ENCODE measurements around the gene GSTM5. TPM values are rescaled to one million over a fixed set of nuclear protein-coding genes. Genes with fewer than 3 reads are reported as not detected.
"Not testable (repeated sequence)": the region's sequence is repeated elsewhere in the genome, so short reads cannot be mapped to it uniquely, and the experiment has no call there.

The GSTM5 gene
- polyA plus RNA-seq, 12 donors, result 10.2 to 32.5 (median 24.9) TPM; not detected in 1

DNA sequence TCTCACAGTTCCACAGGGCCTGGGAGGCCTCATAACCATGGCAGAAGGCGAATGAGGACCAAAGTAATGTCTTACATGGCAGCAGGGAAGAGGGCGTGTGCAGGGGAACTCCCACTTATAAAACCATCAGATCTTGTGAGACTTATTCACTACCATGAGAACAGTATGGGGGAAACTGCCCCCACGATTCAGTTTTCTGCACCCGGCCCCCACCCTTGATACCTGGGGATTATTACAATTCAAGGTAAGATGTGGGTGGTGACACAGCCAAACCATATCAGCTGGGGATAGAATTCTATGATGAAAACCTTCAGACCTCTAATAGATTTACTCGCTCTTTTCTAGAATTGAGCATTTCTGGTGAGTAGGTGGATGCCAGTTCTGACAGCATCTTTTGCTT, 17.7 kb upstream of the GSTM5 start:
- DNase-seq, result not testable (repeated sequence)

DNA sequence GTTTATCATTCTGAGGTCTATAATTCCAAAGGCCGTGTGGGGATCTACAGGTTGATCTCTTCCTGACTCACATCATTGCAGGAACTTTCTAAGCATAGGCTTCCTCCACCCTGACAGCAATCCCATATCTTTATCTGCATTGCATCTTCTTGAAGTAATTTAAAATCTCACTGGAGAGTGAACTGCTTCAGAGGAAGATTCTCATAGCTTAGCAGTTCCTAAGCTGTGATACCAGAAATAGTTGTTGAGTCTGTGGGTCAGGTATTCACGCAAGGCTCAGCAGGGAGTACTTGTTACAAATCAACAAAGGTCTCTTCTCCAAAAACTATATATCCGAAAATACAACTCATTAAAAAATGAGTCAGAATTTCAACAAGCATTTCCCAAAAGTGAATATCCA, 16.9 kb upstream of the GSTM5 start:
- not testable (repeated sequence) for DNase-seq

DNA sequence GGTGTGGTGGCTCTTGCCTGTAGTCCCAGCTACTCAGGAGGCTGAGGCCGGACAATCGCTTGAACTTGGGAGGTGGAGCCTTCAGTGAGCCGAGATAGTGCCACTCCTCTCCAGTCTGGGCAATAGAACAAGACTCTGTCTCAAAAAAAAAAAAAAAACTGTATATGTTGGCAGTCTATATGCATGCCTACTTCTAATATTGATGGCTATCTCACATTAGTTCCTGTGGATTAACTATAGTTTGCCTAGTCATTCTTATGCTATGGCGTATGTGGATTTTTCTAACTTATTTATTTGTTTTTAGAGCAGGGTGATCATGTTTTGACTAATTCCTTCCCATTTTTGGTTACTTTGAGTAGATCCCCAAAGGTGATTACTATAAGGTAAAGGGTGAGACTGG, 15.0 kb upstream of the GSTM5 start:
- DNase-seq, result no peak

DNA sequence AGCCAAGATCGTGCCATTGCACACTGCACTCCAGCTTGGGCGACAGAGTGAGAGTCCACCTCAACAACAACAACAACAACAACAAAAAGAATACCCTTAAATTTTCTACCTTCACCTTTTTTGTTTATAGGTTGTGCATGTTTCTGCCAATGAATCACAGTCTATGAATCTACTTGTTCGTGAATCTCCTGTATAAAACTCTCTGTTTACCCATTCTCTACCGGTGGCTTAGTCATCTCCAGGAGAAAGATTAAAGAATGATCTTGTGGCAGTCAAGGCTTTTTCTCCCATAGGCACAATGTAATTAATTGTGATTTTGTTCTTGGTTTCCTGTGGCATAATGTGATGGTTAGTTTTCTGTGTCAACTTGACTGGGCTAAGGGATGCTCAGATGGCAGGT, 14.2 kb upstream of the GSTM5 start:
- not testable (repeated sequence) for DNase-seq

DNA sequence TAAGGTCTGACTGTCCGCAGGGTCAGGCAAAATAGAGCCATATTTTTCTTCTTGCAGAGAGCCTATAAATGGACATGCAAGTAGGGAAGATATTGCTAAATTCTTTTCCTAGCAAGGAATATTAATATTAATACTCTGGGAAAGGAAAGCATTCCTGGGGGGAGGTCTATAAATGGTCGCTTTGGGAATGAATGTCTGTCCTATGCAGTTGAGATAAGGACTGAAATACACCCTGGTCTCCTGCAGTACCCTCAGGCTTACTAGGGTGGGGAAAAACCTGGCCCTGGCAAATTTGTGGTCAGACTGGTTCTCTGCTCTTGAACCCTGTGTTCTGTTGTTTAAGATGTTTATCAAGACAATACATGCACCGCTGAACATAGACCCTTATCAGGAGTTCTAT, 9.1 kb upstream of the GSTM5 start:
- DNase-seq, result not testable (repeated sequence)

DNA sequence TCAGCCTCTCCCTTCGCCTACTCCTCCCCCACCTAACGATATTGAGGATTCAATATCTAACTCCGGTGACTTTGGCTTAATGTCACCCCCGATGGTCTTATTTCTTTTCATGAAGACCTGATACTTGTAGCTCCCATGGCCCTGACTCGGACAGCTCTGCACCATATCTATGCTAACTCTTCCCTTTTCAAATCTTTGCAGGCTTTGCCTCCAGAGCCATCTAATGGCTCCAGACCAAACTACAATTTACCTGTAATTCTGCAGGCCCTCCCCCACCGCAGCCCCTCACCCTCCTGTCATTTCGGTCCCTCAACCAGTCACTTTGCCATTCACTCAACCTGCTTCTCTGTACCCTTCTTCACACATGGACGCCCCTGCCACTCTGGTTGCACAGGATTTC, 7.9 kb upstream of the GSTM5 start:
- no peak for DNase-seq

DNA sequence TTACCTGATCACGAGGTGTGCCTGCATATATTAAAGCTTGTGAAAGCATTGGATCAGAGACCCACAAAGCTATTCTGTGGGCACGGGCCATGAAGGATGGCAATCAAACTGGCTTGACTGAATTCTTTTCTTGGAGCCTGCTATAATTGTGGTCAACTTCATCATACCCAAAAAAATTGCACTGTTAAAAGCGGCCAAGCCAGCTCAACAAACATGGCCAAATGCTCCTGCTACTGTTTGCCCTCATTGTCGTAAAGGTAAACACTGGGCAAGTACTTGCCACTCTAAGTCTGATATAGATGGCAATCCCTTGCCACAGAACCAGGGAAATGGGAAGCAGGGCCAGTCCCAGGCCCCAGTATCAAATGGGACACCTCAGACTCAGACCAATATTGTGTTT, 6.6 kb upstream of the GSTM5 start:
- DNase-seq, result no peak

DNA sequence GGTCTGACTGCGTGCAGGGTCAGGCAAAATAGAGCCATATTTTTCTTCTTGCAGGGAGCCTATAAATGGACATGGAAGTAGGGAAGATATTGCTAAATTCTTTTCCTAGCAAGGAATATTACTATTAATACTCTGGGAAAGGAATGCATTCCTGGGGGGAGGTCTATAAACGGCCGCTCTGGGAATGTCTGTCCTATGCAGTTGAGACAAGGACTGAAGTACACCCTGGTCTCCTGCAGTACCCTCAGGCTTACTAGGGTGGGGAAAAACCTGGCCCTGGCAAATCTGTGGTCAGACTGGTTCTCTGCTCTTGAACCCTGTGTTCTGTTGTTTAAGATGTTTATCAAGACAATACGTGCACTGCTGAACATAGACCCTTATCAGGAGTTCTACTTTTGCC, 3.1 kb upstream of the GSTM5 start:
- not testable (repeated sequence) for DNase-seq

DNA sequence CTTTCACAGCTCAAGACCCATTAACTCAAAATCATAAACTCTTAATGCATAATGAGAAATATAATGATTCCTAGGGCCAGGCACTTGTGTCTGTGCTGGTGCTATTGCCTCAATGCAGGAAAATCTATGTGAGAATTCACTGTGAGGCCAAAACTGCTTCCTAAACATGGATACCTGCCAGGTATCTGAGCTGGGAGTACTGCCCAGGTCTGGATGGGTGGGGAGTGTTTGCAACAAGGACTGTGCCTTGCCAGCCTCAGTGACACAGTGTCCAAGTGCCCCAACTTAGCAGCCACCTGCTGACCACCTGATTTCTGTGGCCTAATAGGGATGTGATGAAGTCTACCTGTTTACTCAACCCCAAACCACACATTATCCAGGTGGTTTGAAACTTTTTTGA, 2.2 kb upstream of the GSTM5 start:
- not testable (repeated sequence) for DNase-seq

DNA sequence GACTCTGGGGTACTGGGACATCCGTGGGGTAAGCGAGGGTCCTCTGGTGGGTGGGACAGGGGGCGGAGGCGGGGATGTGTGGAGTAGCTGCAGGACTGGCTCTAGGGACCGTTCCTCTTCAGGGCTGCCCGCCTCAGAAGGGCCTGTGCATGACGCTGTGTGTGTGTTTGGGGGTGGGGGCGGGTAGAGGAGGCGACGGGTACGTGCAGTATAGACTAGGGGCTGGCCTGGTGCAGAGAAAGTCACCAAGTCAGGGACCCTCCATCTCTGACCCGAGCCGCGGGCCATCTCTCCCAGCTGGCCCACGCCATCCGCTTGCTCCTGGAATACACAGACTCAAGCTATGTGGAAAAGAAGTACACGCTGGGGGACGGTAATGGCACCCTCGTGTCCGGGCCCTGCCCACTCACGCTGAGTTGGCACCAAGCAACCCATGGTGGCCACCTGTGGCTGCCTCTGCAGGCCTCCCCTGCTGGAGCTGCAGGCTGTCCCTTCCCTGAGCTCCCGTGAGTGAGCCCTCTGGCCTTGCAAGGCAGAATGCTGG, 342 bp downstream of the GSTM5 start:
- DNase-seq, result no peak

DNA sequence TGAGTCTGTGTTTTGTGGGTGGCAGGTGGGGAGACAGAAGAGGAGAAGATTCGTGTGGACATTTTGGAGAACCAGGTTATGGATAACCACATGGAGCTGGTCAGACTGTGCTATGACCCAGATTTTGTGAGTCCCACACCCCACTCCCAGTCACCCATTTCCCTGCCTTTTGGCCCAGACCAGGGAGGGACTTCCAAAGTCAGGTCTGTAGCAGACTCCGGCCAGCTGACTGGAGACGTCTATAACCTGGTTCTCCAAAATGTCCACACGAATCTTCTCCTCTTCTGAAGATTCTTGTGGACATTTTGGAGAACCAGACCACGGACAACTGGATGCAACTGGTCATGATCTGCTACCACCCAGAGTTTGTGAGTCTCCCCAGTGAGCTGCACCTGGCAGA, 1.6 kb downstream of the GSTM5 start:
- no peak for DNase-seq

DNA sequence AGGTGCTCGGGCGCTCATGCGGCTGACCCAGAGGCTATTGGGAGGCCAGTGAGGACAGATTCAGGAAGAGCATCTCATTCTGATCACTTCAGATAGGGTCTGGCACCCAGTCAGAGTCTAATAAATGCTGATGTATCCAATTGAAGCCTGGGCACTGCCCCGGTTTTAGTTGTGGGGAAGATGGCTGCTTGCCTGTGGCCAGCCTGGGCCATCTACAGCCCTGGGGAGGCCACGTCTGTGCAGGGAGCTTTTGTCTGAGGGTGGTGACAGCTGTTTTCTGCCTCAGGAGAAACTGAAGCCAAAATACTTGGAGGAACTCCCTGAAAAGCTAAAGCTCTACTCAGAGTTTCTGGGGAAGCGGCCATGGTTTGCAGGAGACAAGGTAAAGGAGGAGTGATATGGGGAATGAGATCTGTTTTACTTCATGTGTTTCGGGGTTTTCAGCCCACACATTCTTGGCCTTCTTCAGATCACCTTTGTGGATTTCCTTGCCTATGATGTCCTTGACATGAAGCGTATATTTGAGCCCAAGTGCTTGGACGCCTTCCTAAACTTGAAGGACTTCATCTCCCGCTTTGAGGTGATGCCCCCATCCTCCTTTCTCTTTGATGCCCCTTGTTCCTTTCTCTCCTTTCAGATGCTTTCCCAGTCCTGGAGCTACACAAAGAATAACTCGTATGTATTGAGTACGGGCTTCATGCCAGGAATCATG, 2.8 kb downstream of the GSTM5 start:
- DNase-seq, result no peak

DNA sequence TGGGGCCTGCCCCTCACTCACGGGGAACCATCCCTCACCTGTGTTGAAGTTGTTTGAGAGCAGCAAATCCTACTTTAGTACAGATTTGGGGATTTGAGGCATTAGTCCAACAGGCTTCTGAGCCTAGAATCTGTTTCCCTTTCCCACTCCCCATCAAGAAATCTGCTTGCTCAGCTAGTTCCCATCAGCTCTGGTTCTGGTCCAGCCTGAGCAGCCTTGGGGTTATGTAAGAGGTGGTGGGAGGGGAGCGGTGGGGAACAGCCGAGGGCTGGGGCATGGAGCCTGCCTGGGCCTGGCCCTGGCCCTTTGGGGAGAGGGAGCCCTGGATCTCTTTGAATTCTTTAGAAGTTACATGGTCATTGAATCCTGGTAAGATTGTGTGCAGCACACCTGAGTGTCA, 4.1 kb downstream of the GSTM5 start:
- DNase-seq, result no peak

DNA sequence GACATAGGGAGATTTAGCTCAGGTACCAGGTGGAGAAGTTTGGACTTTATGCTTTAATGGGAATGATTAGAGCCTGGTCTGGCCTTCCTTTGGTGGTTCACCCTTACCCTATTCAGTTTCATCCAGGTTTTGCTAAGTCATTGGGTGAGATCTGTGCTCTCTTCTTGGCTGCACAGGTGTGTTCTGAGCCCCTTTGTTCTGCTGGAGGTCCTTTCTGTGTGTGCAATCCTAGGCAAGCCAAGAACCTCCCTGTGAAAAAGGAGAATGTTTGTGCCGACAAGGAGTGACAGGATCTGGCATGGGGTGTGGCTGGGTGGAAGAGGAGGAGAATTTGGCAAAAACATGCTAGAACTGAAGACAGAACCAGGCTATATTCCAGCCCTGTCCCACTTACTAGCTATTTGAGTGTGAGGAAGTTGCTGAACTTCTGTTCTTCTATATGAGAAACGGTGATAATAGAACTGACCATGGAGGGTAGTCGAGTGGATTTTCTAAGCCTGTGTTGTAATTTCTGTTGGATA, 4.6 kb downstream of the GSTM5 start:
- DNase-seq, result no peak

DNA sequence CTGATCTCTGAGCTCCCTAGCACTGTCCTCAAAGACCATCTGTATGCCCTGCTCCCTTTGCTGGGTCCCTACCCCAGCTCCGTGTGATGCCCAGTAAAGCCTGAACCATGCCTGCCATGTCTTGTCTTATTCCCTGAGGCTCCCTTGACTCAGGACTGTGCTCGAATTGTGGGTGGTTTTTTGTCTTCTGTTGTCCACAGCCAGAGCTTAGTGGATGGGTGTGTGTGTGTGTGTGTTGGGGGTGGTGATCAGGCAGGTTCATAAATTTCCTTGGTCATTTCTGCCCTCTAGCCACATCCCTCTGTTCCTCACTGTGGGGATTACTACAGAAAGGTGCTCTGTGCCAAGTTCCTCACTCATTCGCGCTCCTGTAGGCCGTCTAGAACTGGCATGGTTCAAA, 5.7 kb downstream of the GSTM5 start:
- DNase-seq, result no peak

DNA sequence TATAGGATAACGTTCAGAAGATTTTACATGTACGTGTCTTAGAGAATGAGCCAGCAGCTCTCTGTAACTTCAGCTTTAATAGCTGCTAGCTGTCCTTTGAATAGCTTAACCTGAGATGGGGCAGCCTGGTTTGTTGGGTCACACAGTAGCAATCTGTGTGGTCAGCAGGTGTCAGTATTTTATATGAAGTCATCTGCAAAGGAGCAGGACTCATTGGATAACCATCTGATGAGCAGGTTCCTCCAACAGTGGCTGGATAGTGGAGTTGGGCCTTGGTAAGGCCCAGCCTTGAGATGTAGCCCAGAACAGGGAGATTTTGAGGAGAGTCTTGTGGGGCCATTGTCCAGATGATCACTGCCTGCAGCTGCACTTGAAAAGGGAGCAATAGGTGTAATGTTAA, 6.4 kb downstream of the GSTM5 start:
- DNase-seq, result no peak

DNA sequence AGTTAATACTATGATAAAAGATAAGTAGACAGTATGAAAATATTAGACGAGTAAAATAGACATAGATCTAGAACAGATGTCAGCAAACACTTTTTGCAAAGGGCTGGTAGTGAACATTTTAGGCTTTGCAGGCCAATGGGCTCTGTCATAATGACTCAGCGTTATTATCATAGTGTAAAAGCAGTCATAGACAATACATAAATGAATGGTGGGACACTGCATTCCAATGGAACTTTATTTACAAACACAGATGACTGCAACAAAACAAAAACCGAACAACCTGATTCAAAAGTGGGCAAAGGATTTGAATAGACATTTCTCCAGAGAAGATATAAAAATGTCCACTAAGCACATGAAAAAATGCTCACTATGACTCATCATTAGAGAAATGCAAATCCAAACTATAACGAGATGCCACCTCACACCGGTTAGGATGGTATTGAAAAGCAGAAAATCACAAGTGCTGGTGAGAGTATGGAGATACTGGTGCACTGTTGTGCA, 7.3 kb downstream of the GSTM5 start:
- no peak for DNase-seq

DNA sequence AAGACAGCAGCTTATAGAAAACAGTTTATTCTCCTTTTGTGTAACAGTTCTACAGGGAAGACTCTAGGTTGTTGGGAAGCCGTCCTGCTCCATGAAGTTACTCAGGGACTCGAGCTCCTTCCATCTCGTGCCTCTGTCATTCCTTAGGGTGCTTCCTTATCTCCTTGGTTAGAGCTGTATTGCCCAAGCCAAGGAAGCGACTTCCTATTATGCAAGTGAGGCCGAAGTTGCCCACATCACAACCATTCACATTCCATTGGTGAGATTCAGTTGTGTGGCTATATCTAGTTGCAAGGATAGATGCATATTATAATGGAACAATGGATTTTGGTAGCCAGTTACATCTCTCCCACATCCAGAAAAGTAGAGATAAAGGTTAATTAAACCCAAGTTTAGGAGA, 9.0 kb downstream of the GSTM5 start:
- DNase-seq, result no peak

DNA sequence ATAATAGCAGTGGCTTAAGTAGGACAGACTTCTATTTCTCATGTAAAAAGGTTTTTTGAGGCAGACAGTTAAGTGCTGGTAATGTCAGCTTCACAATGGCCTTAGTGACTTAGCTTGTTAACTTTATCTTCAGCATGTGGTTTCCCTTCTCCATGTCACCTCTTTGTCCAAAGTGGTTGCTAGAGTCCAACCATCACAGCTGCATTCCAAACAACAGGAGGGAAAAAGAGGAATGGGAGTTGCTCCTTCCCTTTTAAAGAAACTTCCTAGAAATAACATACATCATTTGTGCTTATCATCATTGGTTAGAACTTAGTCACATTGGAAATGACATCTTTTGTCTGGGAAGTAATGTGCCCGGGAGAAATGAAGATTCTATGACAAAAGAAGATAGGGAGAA, 9.9 kb downstream of the GSTM5 start:
- DNase-seq, result no peak

DNA sequence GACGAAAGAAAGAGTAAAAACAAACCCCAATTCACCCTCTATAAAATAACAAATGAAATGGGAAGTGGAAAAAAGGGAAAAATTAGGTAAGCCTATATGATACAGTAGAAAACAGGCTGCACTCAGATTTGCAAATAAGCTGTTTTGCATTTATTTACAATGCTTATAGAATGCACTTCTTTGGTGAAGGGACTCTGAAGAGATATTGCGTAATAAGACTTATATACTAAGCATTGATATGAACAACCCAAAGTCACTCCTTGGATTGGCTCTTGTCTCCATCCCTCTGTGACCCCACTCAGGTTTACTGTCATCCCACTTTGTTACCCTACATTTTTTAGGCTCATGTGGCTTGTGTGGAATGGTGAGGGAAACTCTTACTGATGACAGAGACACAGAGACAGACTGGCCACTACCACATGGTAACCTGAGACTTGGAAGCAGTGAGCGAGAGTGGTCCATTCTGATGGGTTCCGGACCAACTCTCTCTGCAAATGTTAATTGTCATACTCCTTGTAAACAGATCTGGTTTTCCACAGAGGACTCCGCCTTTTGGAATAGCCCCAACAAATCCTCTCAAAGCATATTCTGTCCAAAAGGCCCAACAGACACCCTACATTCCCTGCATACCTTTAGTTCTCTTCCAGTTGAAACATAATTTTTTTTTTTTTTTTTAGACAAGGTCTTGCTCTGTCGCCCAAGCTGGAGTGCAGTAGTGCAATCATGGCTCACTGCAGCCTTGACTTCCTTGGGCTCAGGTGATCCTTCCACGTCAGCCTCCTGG, 11.0 kb downstream of the GSTM5 start:
- DNase-seq, result no peak

DNA sequence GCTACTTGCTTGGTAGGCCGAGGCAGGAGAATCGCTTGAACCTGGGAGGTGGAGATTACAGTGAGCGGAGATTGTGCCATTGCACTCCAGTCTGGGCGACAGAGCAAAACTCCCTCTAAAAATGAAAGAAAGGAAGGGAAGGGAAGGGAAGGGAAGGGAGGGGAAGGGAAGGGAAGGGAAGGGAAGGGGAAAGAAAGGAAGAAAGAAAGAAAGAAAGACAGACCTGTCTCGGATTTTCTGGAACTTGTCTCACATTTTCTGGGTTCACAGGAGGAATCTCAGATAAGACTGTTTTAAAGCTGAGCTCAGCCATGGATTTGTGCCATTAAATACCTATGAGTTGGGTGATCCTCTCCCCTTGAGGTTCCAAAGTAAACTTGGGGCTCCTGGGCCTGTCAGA, 12.9 kb downstream of the GSTM5 start:
- DNase-seq, result no peak

DNA sequence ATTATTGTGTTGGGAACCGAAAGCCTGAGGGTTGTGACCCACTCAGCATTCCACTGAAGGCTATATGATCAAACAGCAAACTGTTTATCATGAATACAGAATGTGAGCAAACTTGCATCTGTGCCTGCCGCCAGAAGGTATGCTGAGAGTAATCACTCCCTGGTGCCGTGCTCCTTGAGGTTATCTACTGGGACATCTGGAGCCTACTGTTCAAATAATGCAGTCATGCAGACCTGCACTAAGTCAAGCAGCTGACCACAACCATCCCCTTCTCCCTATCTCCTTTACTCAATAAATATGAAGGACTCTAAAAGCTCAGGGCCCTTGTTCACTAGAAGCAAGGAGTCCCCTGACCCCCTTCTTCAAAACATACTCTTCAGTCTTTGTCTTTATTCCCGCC, 13.5 kb downstream of the GSTM5 start:
- no peak for DNase-seq

DNA sequence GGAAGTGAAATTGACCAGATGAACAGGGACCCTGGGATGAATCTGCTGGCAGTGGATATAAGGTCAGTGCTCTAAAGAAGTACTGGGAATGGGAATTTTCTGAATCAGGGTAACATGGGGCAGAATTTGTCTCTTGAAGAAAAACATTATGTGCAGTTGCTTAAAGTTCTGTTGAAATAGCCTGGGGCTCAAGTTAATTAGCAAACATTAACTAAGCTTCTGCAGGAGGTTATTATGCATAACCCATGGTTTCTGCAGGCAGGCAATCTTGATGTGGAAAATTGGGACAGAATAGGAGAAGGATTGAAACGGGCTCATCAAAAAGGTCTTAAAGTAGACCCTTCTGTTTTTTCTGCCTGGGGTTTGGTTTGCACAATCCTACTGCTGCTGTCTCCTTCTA, 14.0 kb downstream of the GSTM5 start:
- DNase-seq, result no peak

All from muscle of arm (tissue), 12 donors.